ENCODE data around the gene LGALS3BP. TPM values are rescaled to one million over a fixed set of nuclear protein-coding genes. Genes with fewer than 3 reads are reported as not detected.
A peak's percentile ranks its signal among the peaks of the same experiment; 100 is the strongest.

The LGALS3BP gene
- total RNA-seq, 4 donors from 2014 or later = 193 to 443 (median 390) TPM

- WGBS, 2 donors = 0% methylated on average over 12 to 19 of the region's 64 CpGs
- H3K9me3 ChIP-seq = no peaks in the 10 kb centered on the region
- peak; percentile 22 to 24 for DNase-seq
- H3K27me3 ChIP-seq = no peaks in the 10 kb centered on the region
- peak overlapping the region; percentile 6 to 73 (median 25) for H3K4me3 ChIP-seq (replicated peaks in 1 of 3)
- H3K27ac ChIP-seq = peak overlapping the region in 2 of 3 donors; percentile 70 to 71
- intact Hi-C loops (cut with DNase I) = loop anchor here (5.0 kb wide), 1 partner anchor 48 kb away; no protein-coding TSS in a partner anchor
- no peaks in the 10 kb centered on the region for H3K36me3 ChIP-seq
- H3K4me1 ChIP-seq = peaks cover 13 to 29% of the 10 kb centered on the region in 2 donors
- no peak for TF ChIP-seq CTCF (IDR thresholded peaks at IDR 0.05)
- TF ChIP-seq POLR2A (IDR thresholded peaks at IDR 0.05) = no peak
These were observed 55.1 kb downstream of the LGALS3BP start for GRCh38 chr17:78924481-78925151.

- Histone ChIP-seq H3K9me3 (no peaks in the 10 kb centered on the region), H3K4me3 (replicated peaks in 1 of 3) (peak overlapping the region; percentile 6 to 73 (median 25)), H3K27ac (peak overlapping the region; percentile 4 to 71 (median 70)), H3K27me3 (no peaks in the 10 kb centered on the region), H3K4me1 (peaks cover 13 to 30% of the 10 kb centered on the region in 2 donors), H3K36me3 (no peaks in the 10 kb centered on the region)
- WGBS, 2 donors = 6 to 16% methylated on average over 8 to 22 of the region's 28 CpGs
- TF ChIP-seq CTCF (IDR thresholded peaks at IDR 0.05) (no peak), POLR2A (IDR thresholded peaks at IDR 0.05) (peak in 1 of 2 donors; percentile 12)
- intact Hi-C loops (cut with DNase I) = loop anchor here (5.0 kb wide), 1 partner anchor 48 kb away; no protein-coding TSS in a partner anchor
- peak; percentile 84 to 86 for DNase-seq
These were observed 55.9 kb downstream of the LGALS3BP start for GRCh38 chr17:78923660-78924453.

GRCh38 chr17:78922816-78923498 lies 56.8 kb downstream of the LGALS3BP start:
- Histone ChIP-seq H3K4me1 (peaks cover 13 to 30% of the 10 kb centered on the region in 2 donors), H3K27ac (peak overlapping the region in 1 of 3 donors; percentile 71), H3K27me3 (no peaks in the 10 kb centered on the region), H3K9me3 (no peaks in the 10 kb centered on the region), H3K4me3 (replicated peaks in 1 of 3) (peak overlapping the region in 1 of 3 donors; percentile 73), H3K36me3 (no peaks in the 10 kb centered on the region)
- WGBS, 2 donors = 77 to 79% methylated on average over 11 of the region's 13 CpGs
- DNase-seq = no peak
- intact Hi-C loops (cut with DNase I) = loop anchor here (5.0 kb wide), 1 partner anchor 49 kb away; no protein-coding TSS in a partner anchor
- TF ChIP-seq POLR2A (IDR thresholded peaks at IDR 0.05) = no peak
- TF ChIP-seq CTCF (IDR thresholded peaks at IDR 0.05) = no peak

GRCh38 chr17:78921437-78921971 lies 58.2 kb downstream of the LGALS3BP start:
- peaks cover 13 to 32% of the 10 kb centered on the region in 2 donors for H3K4me1 ChIP-seq

More at GRCh38 chr17:78921437-78921971, 58.2 kb downstream of the LGALS3BP start:
- TF ChIP-seq POLR2A (IDR thresholded peaks at IDR 0.05) (no peak), CTCF (IDR thresholded peaks at IDR 0.05) (no peak)
- WGBS, 2 donors = 75 to 82% methylated on average over 6 to 8 of the region's 8 CpGs
- H3K27ac ChIP-seq = no peak overlapping the region
- H3K27me3 ChIP-seq = no peaks in the 10 kb centered on the region
- intact Hi-C loops (cut with DNase I) = loop anchor here (5.0 kb wide), 1 partner anchor 51 kb away; no protein-coding TSS in a partner anchor
- no peak overlapping the region for H3K4me3 ChIP-seq (replicated peaks in 1 of 3)
- no peak for DNase-seq
- no peaks in the 10 kb centered on the region for H3K9me3 ChIP-seq
- H3K36me3 ChIP-seq = no peaks in the 10 kb centered on the region

Other genes starting within 250 kb of the LGALS3BP start
- 10 to 100 TPM; 69.0 to 94.5 (median 75.7) TPM for gene CYTH1, start 197.7 kb downstream of the LGALS3BP start, total RNA-seq
- 10 to 100 TPM; 33.9 to 61.5 (median 46.6) TPM for gene USP36, start 139.1 kb downstream of the LGALS3BP start, total RNA-seq
- gene CEP295NL, start 76.7 kb downstream of the LGALS3BP start, total RNA-seq = 1 to 10 TPM in 3 of 4 donors, under 1 TPM in 1; 0.67 to 1.6 (median 1.4) TPM
- 100 to 1,000 TPM in 1 of 4 donors, 10 to 100 TPM in 3; 52.9 to 133 (median 82.2) TPM for gene TIMP2, start 54.5 kb downstream of the LGALS3BP start, total RNA-seq
- 10 to 100 TPM; 21.2 to 37.1 (median 27.3) TPM for gene CANT1, start 29.8 kb upstream of the LGALS3BP start, total RNA-seq
- gene C1QTNF1, start 44.2 kb upstream of the LGALS3BP start, total RNA-seq = 100 to 1,000 TPM in 1 of 4 donors, 10 to 100 TPM in 3; 58.8 to 135 (median 73.7) TPM
- 10 to 100 TPM; 23.9 to 37.1 (median 31.2) TPM for gene ENGASE, start 94.9 kb upstream of the LGALS3BP start, total RNA-seq